Pons (tissue), 1 donor: ENCODE results near the gene CDK2AP2.

Experiments
- DNase-seq: peaks from one replicate; pipeline ENCODE4 v3.0.0-alpha.2; 2016; ENCODE audit warnings: low spot score

The CDK2AP2 gene

GRCh38 chr11:67503119-67504004, 4.6 kb downstream of the CDK2AP2 start:
- no peak for DNase-seq

- DNase-seq, result no peak
Measured at GRCh38 chr11:67502328-67502979, 5.5 kb downstream of the CDK2AP2 start.

DNA sequence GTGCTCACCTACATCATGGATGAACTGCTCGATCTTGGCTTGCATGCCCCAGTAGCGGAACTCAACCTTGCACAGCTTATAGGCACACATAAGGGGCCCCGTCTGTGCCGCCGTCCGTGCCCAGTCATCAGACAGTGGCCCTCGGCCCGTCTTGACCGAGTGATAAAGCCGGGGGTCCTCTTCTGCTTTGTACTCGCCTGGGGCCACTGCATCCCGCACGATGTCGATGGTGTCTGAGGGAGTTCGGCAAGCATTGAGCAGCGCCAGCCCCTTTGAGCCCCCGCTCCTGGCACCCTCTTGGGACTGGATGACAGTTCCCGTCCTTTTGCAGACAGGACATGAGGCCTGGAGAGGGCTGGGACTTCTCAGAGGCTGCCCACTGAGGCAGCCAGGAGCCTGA, 6.1 kb downstream of the CDK2AP2 start:
- DNase-seq, result no peak

GRCh38 chr11:67500831-67501715, 6.9 kb downstream of the CDK2AP2 start:
- no peak for DNase-seq

DNA sequence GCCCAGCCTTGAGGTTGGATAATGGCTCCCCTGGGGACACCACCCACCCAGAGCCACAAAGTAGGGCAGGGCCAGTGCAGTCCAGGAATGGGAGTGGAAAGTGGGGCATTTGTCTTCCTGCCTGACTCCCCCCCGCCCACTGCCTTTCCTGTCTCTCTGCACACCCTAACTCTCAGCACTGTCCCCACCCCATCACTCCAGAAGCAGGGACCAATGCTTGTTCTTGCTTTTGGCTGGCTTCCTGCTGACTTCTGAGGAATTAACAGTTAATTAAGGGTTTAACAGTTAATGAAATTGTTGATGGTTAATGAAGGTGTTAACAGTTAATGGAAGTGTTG, 7.5 kb downstream of the CDK2AP2 start:
- no peak for DNase-seq

- no peak for DNase-seq
Measured at GRCh38 chr11:67499808-67500483, 8.0 kb downstream of the CDK2AP2 start.

- DNase-seq, result no peak
Measured at GRCh38 chr11:67498544-67498972, 9.4 kb downstream of the CDK2AP2 start.

- no peak for DNase-seq
Measured at GRCh38 chr11:67497656-67498291, 10.2 kb downstream of the CDK2AP2 start.

- no peak for DNase-seq
Measured at GRCh38 chr11:67496113-67496512, 11.8 kb downstream of the CDK2AP2 start.

- DNase-seq, result no peak
Measured at GRCh38 chr11:67495234-67496005, 12.5 kb downstream of the CDK2AP2 start.

DNA sequence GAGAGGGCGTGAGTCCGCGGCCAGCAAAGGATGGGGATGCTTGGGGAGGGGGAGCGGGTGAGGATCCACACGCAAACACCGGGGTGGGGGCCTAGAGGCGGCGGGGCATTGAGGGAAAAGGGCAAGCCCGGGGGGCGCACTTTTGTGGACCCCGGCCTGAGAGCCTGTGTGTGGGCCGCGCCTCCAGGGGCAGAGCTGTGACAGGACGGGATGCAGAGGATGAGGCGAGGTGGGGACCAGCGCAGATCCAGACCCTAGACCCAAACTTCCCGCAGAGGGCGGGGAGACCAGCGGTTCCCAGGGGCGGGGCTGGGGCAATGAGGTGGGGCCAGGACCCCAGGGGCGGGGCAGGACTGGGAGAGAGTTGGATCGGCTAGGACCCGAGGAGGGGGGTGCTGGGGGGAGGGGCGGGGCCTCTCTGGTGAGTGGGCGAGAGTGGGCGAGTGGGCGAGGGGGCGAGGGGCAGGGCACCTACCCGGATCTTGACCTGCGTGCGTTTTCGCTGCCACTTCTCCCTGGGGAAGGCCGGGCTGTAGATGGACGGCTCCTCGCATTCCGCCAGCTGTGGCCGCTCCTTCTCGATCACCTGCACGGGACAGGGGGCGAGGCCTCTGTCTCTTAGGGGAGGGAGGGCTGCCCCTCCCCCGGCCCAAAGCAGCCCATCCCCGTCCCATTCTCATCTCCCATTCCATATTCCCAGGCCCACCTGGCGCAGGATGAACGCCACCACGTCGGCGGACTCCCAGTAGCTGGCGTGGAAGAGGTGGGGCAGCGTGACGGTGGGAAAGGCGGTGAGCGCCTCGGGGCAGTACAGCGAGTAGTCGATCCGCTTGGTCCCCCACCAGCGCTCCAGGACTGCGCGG, 13.4 kb downstream of the CDK2AP2 start:
- no peak for DNase-seq

- no peak for DNase-seq
Measured at GRCh38 chr11:67493548-67494370, 14.2 kb downstream of the CDK2AP2 start.

- DNase-seq, result no peak
Measured at GRCh38 chr11:67492801-67493547, 15.0 kb downstream of the CDK2AP2 start.

- no peak for DNase-seq
Measured at GRCh38 chr11:67492069-67492727, 15.8 kb downstream of the CDK2AP2 start.

DNA sequence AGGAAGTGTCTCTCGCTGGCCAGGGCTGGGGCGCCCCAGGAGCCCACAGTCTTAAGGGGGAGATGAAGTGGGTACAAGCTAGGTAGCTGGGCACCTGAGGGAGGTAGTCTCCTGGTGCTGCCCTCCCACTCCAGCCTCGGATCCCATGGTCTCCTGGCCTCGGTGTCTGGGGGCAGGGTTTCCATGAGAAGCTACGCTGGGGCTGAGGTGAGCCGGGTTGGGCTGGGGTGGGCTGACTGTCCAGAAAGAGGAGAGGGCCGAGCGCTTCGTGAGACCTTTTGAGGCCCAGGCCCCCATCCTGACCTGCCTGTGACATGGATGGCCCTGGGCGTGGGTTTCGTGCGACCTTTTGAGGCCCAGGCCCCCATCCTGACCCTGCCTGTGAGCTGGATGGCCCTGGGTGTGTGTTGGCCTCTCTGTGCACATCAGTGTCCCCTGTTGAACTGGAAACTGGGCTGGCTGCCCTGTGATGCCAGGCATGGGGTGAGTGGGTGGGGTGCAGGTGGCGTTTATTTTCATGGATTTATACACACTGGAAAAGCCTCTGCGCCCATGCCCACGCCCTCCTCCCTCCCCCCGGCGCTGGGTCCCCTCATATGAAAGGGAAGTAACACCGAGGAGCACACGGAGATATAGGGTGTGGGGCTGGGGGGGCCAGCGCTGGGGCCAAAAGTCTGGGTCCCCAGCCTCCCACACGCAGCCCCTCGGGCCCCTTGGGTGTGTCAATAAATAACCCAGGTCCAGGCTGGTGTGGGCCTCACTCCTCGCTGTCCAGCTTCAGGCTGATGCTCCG, 16.5 kb downstream of the CDK2AP2 start:
- DNase-seq, result no peak

GRCh38 chr11:67490727-67491065, 17.3 kb downstream of the CDK2AP2 start:
- no peak for DNase-seq
